ENCODE measurements around the gene CREBRF. TPM values are rescaled to one million over a fixed set of nuclear protein-coding genes. Genes with fewer than 3 reads are reported as not detected.
"Not testable (repeated sequence)": the region's sequence is repeated elsewhere in the genome, so short reads cannot be mapped to it uniquely, and the experiment has no call there.

Gene CREBRF, protein sequence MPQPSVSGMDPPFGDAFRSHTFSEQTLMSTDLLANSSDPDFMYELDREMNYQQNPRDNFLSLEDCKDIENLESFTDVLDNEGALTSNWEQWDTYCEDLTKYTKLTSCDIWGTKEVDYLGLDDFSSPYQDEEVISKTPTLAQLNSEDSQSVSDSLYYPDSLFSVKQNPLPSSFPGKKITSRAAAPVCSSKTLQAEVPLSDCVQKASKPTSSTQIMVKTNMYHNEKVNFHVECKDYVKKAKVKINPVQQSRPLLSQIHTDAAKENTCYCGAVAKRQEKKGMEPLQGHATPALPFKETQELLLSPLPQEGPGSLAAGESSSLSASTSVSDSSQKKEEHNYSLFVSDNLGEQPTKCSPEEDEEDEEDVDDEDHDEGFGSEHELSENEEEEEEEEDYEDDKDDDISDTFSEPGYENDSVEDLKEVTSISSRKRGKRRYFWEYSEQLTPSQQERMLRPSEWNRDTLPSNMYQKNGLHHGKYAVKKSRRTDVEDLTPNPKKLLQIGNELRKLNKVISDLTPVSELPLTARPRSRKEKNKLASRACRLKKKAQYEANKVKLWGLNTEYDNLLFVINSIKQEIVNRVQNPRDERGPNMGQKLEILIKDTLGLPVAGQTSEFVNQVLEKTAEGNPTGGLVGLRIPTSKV
- 56.6 TPM for total RNA-seq

- intact Hi-C loops (cut with DNase I): no loop called here
- peak; percentile 99 for DNase-seq (ENCODE audit: low spot score)
- peak; percentile 94 for ATAC-seq
These were observed at the start of gene CREBRF for GRCh38 chr5:173055983-173056782. Gene CREBRF, plus strand, starts transcription at chr5:173056352. Its CDS starts 24,424 bp downstream, at chr5:173080776.

DNA sequence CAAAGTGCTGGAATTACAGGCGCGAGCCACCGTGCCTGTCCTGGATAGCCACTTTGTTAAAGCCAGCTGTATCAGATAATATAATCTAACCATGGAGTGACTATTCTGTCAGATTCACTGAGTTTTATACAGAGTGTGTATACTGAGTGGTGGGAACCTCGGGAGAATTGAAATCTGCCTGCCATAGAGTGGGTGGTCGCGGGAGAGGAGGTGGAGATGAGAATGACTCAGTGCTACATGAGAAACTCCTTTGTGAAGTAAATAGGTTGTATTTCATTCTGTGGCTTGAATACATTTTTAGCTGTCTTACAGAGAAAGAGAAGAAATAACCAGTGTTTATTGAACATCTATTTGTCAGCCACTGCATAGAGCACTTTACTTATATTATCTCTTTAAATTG, 46.1 kb upstream of the CREBRF start:
- DNase-seq (ENCODE audit: low spot score): no peak
- no peak for ATAC-seq
- intact Hi-C loops (cut with DNase I): no loop called here

- no peak for DNase-seq (ENCODE audit: low spot score)
- intact Hi-C loops (cut with DNase I): no loop called here
- ATAC-seq: peak; percentile 71
These were observed 45.3 kb upstream of the CREBRF start for GRCh38 chr5:173010547-173011464.

DNA sequence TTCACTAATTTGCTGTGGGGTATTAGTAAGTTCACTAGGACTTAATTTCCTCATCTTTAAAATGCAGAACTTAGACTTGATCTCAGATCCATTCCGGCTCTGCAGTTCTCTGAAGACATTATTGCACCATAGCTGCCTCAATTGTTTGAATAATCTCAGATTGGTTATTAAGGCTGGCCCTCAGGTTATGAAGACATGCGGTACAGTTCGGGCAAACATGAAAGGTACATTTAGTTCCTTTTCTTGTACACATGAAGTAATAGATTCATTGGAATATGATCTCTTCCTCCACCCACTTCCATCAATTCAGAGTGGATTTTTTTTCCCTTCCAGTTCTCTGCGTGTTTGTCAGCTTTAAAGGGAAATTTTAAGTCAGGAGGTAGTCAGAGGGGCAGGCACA, 44.6 kb upstream of the CREBRF start:
- DNase-seq (ENCODE audit: low spot score) (no peak), ATAC-seq (no peak)
- intact Hi-C loops (cut with DNase I): no loop called here

DNA sequence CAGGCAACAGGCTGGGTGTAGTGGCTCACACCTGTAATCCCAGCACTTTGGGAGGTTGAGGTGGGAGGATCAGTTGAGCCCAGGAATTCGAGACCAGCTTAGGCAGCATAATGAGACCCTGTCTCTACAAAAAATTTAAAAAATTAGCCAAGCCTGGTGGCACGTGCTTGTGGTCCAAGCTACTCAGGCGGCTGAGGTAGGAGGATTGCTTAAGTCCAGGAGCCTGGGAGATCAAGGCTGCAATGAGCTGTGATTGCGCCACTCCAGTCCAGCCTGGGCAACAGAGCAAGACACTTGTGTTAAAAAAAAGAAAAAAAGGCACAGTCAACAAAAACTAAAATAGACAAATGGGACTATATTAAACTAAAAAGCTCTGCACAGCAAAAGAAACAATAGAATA, 43.3 kb upstream of the CREBRF start:
- no peak for ATAC-seq
- intact Hi-C loops (cut with DNase I): no loop called here
- DNase-seq (ENCODE audit: low spot score): no peak

- intact Hi-C loops (cut with DNase I): no loop called here
- no peak for DNase-seq (ENCODE audit: low spot score)
- ATAC-seq: no peak
These were observed 41.5 kb upstream of the CREBRF start for GRCh38 chr5:173014671-173015070.

- no peak for ATAC-seq
- intact Hi-C loops (cut with DNase I): no loop called here
- no peak for DNase-seq (ENCODE audit: low spot score)
These were observed 41.0 kb upstream of the CREBRF start for GRCh38 chr5:173015192-173015591.

GRCh38 chr5:173015598-173016455, 40.3 kb upstream of the CREBRF start:
- intact Hi-C loops (cut with DNase I): no loop called here
- ATAC-seq: no peak

GRCh38 chr5:173016598-173017046, 39.5 kb upstream of the CREBRF start:
- peak; percentile 93 for ATAC-seq
- intact Hi-C loops (cut with DNase I): no loop called here
- DNase-seq (ENCODE audit: low spot score): peak; percentile 50

More at GRCh38 chr5:173015598-173016455, 40.3 kb upstream of the CREBRF start:
- DNase-seq (ENCODE audit: low spot score): no peak

DNA sequence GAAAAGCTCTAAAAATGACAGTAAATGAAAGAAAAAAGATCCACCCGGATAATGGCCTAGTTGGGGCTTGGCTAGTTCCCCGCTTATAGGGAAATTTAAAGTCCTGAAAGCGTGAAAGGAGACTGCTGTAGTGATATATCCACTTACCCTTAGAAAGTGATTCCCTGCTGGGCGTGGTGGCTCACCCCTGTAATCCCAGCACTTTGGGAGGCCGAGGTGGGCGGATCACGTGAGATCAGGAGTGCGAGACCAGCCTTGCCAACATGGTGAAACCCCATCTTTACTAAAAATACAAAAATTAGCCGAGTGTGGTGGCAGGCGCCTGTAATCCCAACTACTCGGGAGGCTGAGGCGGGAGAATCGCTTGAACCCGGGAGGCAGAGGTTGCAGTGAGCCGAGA, 39.1 kb upstream of the CREBRF start:
- not testable (repeated sequence) for DNase-seq (ENCODE audit: low spot score); ATAC-seq

DNA sequence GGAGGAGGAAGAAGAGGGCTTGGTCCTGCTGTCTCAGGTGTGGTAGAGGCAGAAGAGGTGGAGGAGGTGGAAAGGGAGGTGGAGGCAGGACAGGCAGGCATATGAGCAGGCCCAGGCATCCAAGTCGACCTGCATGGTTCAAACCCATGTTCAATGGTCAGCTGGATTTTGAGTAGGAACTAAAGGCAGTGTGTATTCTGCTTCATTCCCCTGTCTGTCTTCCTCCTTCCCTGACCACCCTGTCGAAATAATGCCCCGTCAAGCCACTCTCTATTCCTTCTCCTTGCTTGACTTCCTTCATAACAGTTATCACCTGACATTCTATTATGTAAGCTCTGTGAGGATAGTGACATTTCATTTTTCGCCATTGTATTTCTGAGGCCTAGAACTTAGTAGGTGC, 37.8 kb upstream of the CREBRF start:
- DNase-seq (ENCODE audit: low spot score): peak; percentile 38
- ATAC-seq: no peak
- intact Hi-C loops (cut with DNase I): no loop called here

More for the DNA sequence above, 39.1 kb upstream of the CREBRF start:
- intact Hi-C loops (cut with DNase I): not testable (repeated sequence)

DNA sequence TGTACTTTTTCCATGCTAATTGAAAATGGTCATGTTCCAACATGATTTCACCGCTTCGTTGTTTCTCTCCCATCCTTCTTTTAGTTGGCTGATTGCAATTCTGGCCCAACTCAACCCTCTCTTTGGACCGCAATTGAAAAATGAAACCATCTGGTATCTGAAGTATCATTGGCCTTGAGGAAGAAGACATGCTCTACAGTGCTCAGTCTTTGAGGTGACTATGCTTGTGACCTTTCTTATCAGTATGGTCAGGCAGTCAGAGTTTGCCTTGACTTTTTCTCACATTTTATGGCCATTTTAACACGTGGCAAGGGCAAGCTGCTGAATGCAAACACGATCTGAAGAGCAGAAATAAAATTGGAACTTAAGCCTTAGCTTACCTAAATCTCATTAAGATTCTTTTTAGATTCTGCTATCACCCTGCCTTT, 36.0 kb upstream of the CREBRF start:
- no peak for DNase-seq (ENCODE audit: low spot score)

DNA sequence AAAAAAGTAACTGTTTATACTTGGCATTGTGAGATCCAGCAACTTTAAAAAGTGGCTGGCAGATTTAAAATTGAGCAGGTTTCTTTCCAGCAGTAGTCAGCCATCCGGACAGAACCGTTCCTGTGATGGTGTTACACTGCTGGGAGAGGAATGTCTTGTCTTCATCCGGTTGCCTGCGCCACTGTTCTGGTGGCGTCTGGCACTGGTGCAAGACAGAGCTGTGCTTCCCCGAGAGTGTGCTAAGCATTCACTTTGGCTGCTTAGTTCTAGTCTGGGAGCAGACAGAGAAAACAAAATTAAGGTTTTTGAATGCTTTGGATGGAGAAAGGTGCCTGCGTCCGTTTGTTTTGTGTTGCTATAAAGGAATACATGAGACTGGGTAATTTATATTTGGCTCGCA, 35.5 kb upstream of the CREBRF start:
- ATAC-seq (peak; percentile 30), DNase-seq (ENCODE audit: low spot score) (peak; percentile 45)
- intact Hi-C loops (cut with DNase I): no loop called here

More for the DNA sequence above, 36.0 kb upstream of the CREBRF start:
- ATAC-seq: no peak
- intact Hi-C loops (cut with DNase I): no loop called here

- ATAC-seq (no peak), DNase-seq (ENCODE audit: low spot score) (no peak)
- intact Hi-C loops (cut with DNase I): no loop called here
These were observed 30.5 kb upstream of the CREBRF start for GRCh38 chr5:173025651-173026050.

DNA sequence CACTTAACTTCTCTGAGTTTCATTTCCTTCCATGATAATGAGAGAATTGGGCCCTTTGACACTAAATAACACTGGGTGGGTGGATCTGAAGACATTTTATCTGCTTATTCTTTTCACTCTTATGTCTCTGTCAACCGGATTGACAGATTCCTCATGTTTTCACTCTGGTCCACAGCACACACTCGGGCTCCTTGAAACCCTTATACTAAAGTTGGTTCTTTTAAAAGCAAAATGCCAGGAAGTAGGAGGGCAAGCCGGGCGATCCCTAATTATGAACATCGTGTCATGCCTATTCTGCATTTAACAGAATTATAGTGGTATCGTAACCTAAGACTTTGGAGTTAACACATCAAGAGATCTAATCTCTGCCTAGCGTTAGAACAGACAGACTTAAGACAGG, 28.2 kb upstream of the CREBRF start:
- intact Hi-C loops (cut with DNase I): no loop called here
- DNase-seq (ENCODE audit: low spot score) (no peak), ATAC-seq (no peak)

- ATAC-seq: no peak
- intact Hi-C loops (cut with DNase I): no loop called here
- no peak for DNase-seq (ENCODE audit: low spot score)
These were observed 27.3 kb upstream of the CREBRF start for GRCh38 chr5:173028811-173029327.

GRCh38 chr5:173029499-173029921, 26.6 kb upstream of the CREBRF start:
- intact Hi-C loops (cut with DNase I): no loop called here
- no peak for ATAC-seq

More at GRCh38 chr5:173029499-173029921, 26.6 kb upstream of the CREBRF start:
- no peak for DNase-seq (ENCODE audit: low spot score)

Data from sciatic nerve (tissue), 2 donors.